T-cell (primary cell): ENCODE data around the gene CHI3L2. TPM values are rescaled to one million over a fixed set of nuclear protein-coding genes. Genes with fewer than 3 reads are reported as not detected.
A peak's percentile ranks its signal among the peaks of the same experiment; 100 is the strongest.

ENCODE experiments used
- ATAC-seq, 4 experiments: fragments of 200-7000 bp in 3 of 4; fragments of 150-1000 bp in 1 of 4; cut with Tn5 transposase; replicated peaks in 1 of 4; 1 replicate in 3 of 4; 2 replicates in 1 of 4; pipeline ENCODE4 v1.10.0; 2021; ENCODE audit warnings: moderate library complexity in 3 of 4, mild to moderate bottlenecking in 2 of 4, moderate number of reproducible peaks in 1 of 4
- CTCF ChIA-PET, 2 donors: fragments of 300-600 bp; sonication (Branson Sonifier 250); formaldehyde crosslinking; loops; one replicate each; lab custom pipeline; 2022; ENCODE audit warnings: antibody characterized with exemption in 2 of 2; lab: Charles Lee
- POLR2A ChIA-PET, 2 donors: fragments of 300-600 bp; sonication (Branson Sonifier 250); formaldehyde crosslinking; loops; one replicate each; lab custom pipeline; 2022; ENCODE audit warnings: antibody characterized with exemption in 2 of 2; lab: Charles Lee
- DNase-seq, 35 experiments: peaks; one replicate each; pipeline versions ENCODE4 v3.0.0 to v3.0.0-alpha.2; 2013 to 2023
- H3K27ac ChIP-seq: one replicate; pipeline ENCODE4 v1.5.1; 2013; ENCODE audit warnings: low read length
- H3K27me3 ChIP-seq, 2 experiments: replicated peaks in 1 of 2; 1 replicate in 1 of 2; 2 replicates in 1 of 2; pipeline versions ENCODE4 v1.6.1 to v1.7.0; 2013; ENCODE audit warnings: low read length in 1 of 2, mixed read lengths in 1 of 2; ENCODE audit not compliant: control insufficient read depth in 2 of 2, insufficient read depth in 2 of 2; ENCODE audit errors: extremely low read depth in 1 of 2
- H3K36me3 ChIP-seq, 2 donors: 1 replicate in 1 of 2; 2 replicates in 1 of 2; pipeline versions ENCODE4 v1.6.1 to v1.7.0; 2013; ENCODE audit warnings: low read length in 1 of 2; ENCODE audit not compliant: control insufficient read depth in 2 of 2, insufficient read depth in 1 of 2; ENCODE audit errors: extremely low read depth in 1 of 2
- H3K4me1 ChIP-seq, 2 experiments: 1 replicate in 1 of 2; 2 replicates in 1 of 2; pipeline versions ENCODE4 v1.6.1 to v1.7.0; 2013; ENCODE audit warnings: low read length in 2 of 2, mixed read lengths in 1 of 2; ENCODE audit not compliant: insufficient read depth in 2 of 2, control insufficient read depth in 1 of 2; ENCODE audit errors: extremely low read depth in 1 of 2
- H3K4me3 ChIP-seq, 2 donors: 1 replicate in 1 of 2; 2 replicates in 1 of 2; pipeline versions ENCODE4 v1.5.1 to v1.7.0; 2013; ENCODE audit warnings: mild to moderate bottlenecking in 2 of 2, low read length in 1 of 2, moderate library complexity in 1 of 2; ENCODE audit not compliant: control insufficient read depth in 1 of 2; ENCODE audit errors: extremely low read depth in 1 of 2
- H3K9me3 ChIP-seq: 2 replicates; pipeline ENCODE4 v1.7.0; 2013
- H3K27ac Mint-ChIP-seq, 2 donors: one replicate each; pipeline ENCODE4 v1.8.0; 2020 to 2021; ENCODE audit warnings: mild to moderate bottlenecking in 2 of 2, mixed read lengths in 2 of 2
- H3K27me3 Mint-ChIP-seq, 2 donors: one replicate each; pipeline ENCODE4 v1.8.0; 2021 to 2022; ENCODE audit warnings: mixed read lengths in 2 of 2
- H3K36me3 Mint-ChIP-seq: one replicate; pipeline ENCODE4 v1.8.0; 2021; ENCODE audit warnings: mixed read lengths
- H3K4me1 Mint-ChIP-seq, 3 donors: one replicate each; pipeline ENCODE4 v1.8.0; 2020 to 2022; ENCODE audit warnings: mixed read lengths in 3 of 3, mild to moderate bottlenecking in 1 of 3
- H3K4me3 Mint-ChIP-seq, 3 donors: one replicate each; pipeline ENCODE4 v1.8.0; 2020 to 2022; ENCODE audit warnings: mild to moderate bottlenecking in 3 of 3, mixed read lengths in 3 of 3, moderate library complexity in 3 of 3
- H3K9me3 Mint-ChIP-seq, 3 donors: one replicate each; pipeline ENCODE4 v1.8.0; 2020 to 2022; ENCODE audit warnings: mixed read lengths in 3 of 3
- WGBS: methylation state at CpG from one replicate; pipeline ENCODE4 v1.1.5; 2013; ENCODE audit warnings: missing lambda C conversion rate; ENCODE audit not compliant: insufficient coverage; 5-methylcytosine and 5-hydroxymethylcytosine counted together
- total RNA-seq, 35 experiments: library from RNA in 6 of 35; stranded (reverse) in 6 of 35; fragments of 120-200 nt in 1 of 35; gene quantifications; one replicate each; pipeline versions ENCODE4 v1.2.1 to v1.2.4 and lab custom pipeline; 2013 to 2026

The CHI3L2 gene
- total RNA-seq, 5 donors from 2014 or later (not counting 1 experiment from before 2014, with no cell fraction given): 3.6 to 28.1 (median 10.9) TPM

DNA sequence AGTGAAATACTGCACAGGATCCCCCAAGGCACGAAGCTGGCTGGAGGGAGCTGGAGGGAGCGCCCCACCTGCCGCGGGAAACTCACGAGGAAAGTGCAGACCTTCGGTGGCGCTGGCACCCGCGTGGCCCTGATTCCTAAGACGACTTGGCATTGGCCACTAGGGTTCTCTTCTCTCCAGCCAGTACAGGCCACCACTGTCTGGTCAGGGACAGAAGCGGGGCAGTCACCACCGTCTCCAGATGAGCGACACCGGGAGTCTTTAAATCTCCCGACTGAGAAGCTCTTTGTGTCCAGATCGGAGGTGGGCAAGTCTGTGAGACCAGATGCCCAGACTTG is 43.9 kb downstream of the CHI3L2 start:
- peak overlapping the region; percentile 28 to 75 for H3K4me3 ChIP-seq
- ChIA-PET POLR2A (interaction anchor here in 1 of 2 donors (0.6 kb wide), 1 partner anchor 23 kb away, joined by 3 read pairs; no protein-coding TSS in a partner anchor), CTCF (interaction anchor here in 1 of 2 donors (0.8 kb wide), 1 partner anchor 9 kb away, joined by 4 read pairs; no protein-coding TSS in a partner anchor)
- ATAC-seq (peak in 1 of 4 experiments; percentile 16), DNase-seq (no peak)
- no peak overlapping the region for H3K27ac ChIP-seq
- Mint-ChIP-seq H3K27ac (no peak overlapping the region), H3K4me1 (peaks cover 15 to 30% (median 24%) of the 10 kb centered on the region in 3 donors), H3K36me3 (peaks cover 1% of the 10 kb centered on the region), H3K4me3 (peak overlapping the region; percentile 49 to 66 (median 58)), H3K27me3 (peaks cover 19 to 25% of the 10 kb centered on the region in 2 donors), H3K9me3 (peaks cover 0 to 1% (median 0%) of the 10 kb centered on the region in 3 donors)
- WGBS: 45% methylated on average over 13 of the region's 16 CpGs
- peaks cover 9 to 15% of the 10 kb centered on the region in 2 experiments for H3K4me1 ChIP-seq
- H3K27me3 ChIP-seq: peaks cover 5 to 25% of the 10 kb centered on the region in 2 experiments
- no peaks in the 10 kb centered on the region for H3K9me3 ChIP-seq
- no peaks in the 10 kb centered on the region for H3K36me3 ChIP-seq

DNA sequence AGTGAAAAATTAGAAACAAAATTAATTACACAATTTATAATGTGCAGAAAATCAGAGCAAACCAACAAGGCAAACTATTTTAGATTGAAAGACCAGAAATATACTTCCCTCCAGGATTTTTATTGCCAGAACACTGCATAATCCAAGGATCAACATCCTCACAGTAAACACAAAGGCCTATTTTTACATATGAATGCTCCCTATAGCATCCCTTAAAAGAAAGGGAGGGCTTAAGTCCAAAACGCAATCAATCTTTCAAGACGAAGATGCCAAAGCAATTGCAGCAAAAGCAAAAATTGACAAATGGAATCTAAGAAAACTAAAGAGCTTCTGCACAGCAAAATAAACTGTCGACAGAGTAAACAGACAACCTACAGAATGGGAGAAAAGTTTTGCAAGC is 44.6 kb downstream of the CHI3L2 start:
- peak overlapping the region in 1 of 3 donors; percentile 66 for H3K4me3 Mint-ChIP-seq
- H3K27me3 ChIP-seq: peaks cover 5 to 21% of the 10 kb centered on the region in 2 experiments
- DNase-seq: no peak
- ChIA-PET POLR2A (interaction anchor here in 1 of 2 donors (0.6 kb wide), 2 partner anchors 22 to 134 kb away, joined by 3 to 5 read pairs; no protein-coding TSS in a partner anchor), CTCF (interaction anchor here in 1 of 2 donors (0.8 kb wide), 1 partner anchor 8 kb away, joined by 4 read pairs; no protein-coding TSS in a partner anchor)
- no CpG with 5 or more reads among the region's 3 CpGs for WGBS
- H3K4me3 ChIP-seq: no peak overlapping the region
- no peak overlapping the region for H3K27ac Mint-ChIP-seq
- H3K27me3 Mint-ChIP-seq: peaks cover 19 to 25% of the 10 kb centered on the region in 2 donors
- H3K9me3 Mint-ChIP-seq: no peaks in the 10 kb centered on the region
- H3K4me1 ChIP-seq: peaks cover 9 to 15% of the 10 kb centered on the region in 2 experiments
- H3K4me1 Mint-ChIP-seq: peaks cover 15 to 32% (median 24%) of the 10 kb centered on the region in 3 donors
- no peak for ATAC-seq
- no peak overlapping the region for H3K27ac ChIP-seq
- H3K9me3 ChIP-seq: no peaks in the 10 kb centered on the region
- H3K36me3 ChIP-seq: no peaks in the 10 kb centered on the region
- no peaks in the 10 kb centered on the region for H3K36me3 Mint-ChIP-seq

DNA sequence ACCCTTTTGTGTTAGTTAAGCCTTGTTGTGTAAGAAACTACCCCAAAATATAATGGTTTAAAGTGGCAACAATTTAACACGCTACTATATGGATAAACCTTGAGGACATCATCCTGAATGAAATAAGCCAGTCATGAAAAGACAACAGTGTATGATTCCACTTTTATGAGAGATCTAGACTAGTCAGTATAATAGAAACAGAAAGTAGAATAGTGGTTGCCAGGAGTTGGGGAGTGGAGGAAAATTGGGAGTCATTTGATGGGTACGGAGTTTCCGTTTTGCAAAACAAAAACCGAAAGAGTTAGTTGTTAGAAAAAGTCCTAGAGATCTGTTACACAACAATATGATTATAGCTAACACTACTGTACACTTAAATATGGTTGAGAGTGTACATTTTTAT is 47.1 kb downstream of the CHI3L2 start:
- Mint-ChIP-seq H3K27ac (peak overlapping the region; percentile 29 to 61), H3K4me1 (peaks cover 22 to 32% (median 32%) of the 10 kb centered on the region in 3 donors), H3K27me3 (peaks cover 19 to 25% of the 10 kb centered on the region in 2 donors), H3K4me3 (peak overlapping the region in 1 of 3 donors; percentile 15), H3K9me3 (peaks cover 0 to 9% (median 0%) of the 10 kb centered on the region in 3 donors), H3K36me3 (no peaks in the 10 kb centered on the region)
- ATAC-seq (no peak), DNase-seq (peak in 1 of 35 experiments; percentile 14)
- H3K27me3 ChIP-seq: peaks cover 5 to 16% of the 10 kb centered on the region in 2 experiments
- no peak overlapping the region for H3K4me3 ChIP-seq
- H3K27ac ChIP-seq: no peak overlapping the region
- H3K9me3 ChIP-seq: no peaks in the 10 kb centered on the region
- WGBS: no CpG with 5 or more reads among the region's 4 CpGs
- POLR2A ChIA-PET: interaction anchor here in 1 of 2 donors (0.6 kb wide), 1 partner anchor 1471 kb away, joined by 3 read pairs; no protein-coding TSS in a partner anchor
- H3K36me3 ChIP-seq: no peaks in the 10 kb centered on the region
- H3K4me1 ChIP-seq: peaks cover 9 to 15% of the 10 kb centered on the region in 2 experiments
- CTCF ChIA-PET: no interaction called here

DNA sequence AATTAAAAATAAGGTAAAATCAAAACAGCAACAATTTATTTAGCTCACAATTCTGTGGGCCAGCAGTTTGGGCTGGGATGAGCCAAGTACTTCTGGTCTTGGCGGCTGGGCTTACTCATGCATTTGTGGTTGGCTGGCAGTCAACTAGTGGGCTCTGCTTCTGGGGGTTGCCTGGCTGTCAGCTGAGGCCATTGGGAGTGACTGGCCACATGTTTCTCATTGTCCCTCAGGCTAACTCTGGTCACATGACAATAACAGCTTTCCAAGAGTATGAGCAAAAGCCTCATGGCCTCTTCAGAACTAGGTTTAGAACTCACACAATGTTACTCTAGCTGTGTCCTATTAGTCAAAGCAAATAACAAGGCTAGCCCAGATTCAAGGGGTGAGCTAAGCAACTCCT is 47.6 kb downstream of the CHI3L2 start:
- no peak for DNase-seq
- peak overlapping the region in 1 of 2 donors; percentile 29 for H3K27ac Mint-ChIP-seq
- H3K4me1 Mint-ChIP-seq: peaks cover 22 to 32% (median 32%) of the 10 kb centered on the region in 3 donors

DNA sequence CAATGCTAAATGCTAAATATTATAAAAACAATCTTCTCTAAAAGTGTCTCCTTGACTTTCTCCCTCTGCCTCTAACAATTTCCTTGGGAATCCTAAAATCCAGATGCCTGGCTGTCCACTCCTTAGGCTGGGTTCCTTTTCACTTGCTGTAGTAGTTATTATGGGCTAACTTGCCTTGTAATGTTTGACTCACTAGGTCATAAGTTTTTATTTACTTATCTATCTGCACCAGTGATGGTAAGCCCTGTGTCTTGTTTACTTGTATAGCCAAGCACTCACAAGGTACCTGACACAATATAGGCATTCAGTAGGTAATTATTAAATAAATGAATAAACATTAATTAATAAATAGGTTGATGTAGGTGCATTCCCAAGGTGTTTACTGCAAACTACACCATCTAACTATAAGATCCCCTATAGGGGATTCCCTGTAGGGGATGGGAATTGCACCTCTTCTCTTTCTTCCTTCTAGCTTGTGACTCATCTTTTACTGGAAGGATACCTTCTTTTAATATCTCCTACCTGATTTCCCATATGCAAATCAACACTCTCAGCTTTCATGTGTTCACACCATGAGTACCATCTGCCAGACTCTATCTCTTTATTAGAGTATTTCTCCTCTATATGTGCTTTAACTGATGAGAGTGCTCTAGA is 48.4 kb downstream of the CHI3L2 start:
- ChIA-PET POLR2A (interaction anchor here in 1 of 2 donors (0.6 kb wide), 1 partner anchor 143 kb away, joined by 6 read pairs; no protein-coding TSS in a partner anchor), CTCF (no interaction called here)
- Histone ChIP-seq H3K36me3 (no peaks in the 10 kb centered on the region), H3K27me3 (peaks cover 5 to 8% of the 10 kb centered on the region in 2 experiments), H3K4me1 (peaks cover 7 to 10% of the 10 kb centered on the region in 2 experiments), H3K27ac (no peak overlapping the region), H3K4me3 (no peak overlapping the region), H3K9me3 (no peaks in the 10 kb centered on the region)
- Mint-ChIP-seq H3K9me3 (peaks cover 0 to 9% (median 0%) of the 10 kb centered on the region in 3 donors), H3K36me3 (no peaks in the 10 kb centered on the region), H3K27me3 (peaks cover 18% of the 10 kb centered on the region in 2 donors), H3K4me1 (peaks cover 18 to 30% (median 29%) of the 10 kb centered on the region in 3 donors), H3K4me3 (no peak overlapping the region), H3K27ac (no peak overlapping the region)
- no peak for DNase-seq
- no peak for ATAC-seq

More for the DNA sequence above, 47.6 kb downstream of the CHI3L2 start:
- WGBS: 50% methylated on average over 1 of the region's 1 CpG
- H3K27ac ChIP-seq: no peak overlapping the region
- ATAC-seq: no peak
- Mint-ChIP-seq H3K36me3 (no peaks in the 10 kb centered on the region), H3K9me3 (peaks cover 0 to 9% (median 0%) of the 10 kb centered on the region in 3 donors), H3K4me3 (peak overlapping the region in 1 of 3 donors; percentile 13), H3K27me3 (peaks cover 19 to 25% of the 10 kb centered on the region in 2 donors)
- H3K9me3 ChIP-seq: no peaks in the 10 kb centered on the region
- CTCF ChIA-PET: no interaction called here
- peaks cover 5 to 16% of the 10 kb centered on the region in 2 experiments for H3K27me3 ChIP-seq
- H3K4me1 ChIP-seq: peaks cover 9 to 15% of the 10 kb centered on the region in 2 experiments
- H3K4me3 ChIP-seq: no peak overlapping the region
- POLR2A ChIA-PET: interaction anchor here in 1 of 2 donors (0.6 kb wide), 2 partner anchors 142 to 1472 kb away, joined by 3 to 6 read pairs; no protein-coding TSS in a partner anchor
- no peaks in the 10 kb centered on the region for H3K36me3 ChIP-seq

DNA sequence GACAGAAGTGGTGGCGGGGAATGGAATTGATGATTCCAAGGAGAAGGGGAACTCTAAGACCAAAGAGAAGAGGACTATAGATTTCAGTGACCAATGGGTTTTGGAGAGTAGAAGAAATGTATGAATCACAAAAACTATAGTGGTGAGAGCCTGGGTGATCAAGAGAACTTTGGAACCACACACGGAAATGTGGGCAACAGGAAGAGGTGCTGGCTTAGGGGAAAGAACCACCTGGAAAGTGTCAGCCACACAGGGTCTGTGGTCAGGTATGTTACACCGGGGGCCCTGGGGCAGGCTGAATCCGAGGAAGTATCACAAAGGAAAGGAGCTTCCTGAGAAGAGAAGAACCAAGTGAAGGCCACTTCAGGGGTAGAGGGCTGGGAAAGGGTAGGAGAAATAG is 51.6 kb downstream of the CHI3L2 start:
- no peaks in the 10 kb centered on the region for H3K36me3 Mint-ChIP-seq
- H3K9me3 ChIP-seq: no peaks in the 10 kb centered on the region
- ChIA-PET CTCF (no interaction called here), POLR2A (no interaction called here)
- no peak overlapping the region for H3K27ac ChIP-seq
- peaks cover 8 to 21% (median 20%) of the 10 kb centered on the region in 3 donors for H3K4me1 Mint-ChIP-seq
- 74% methylated on average over 4 of the region's 4 CpGs for WGBS
- H3K27ac Mint-ChIP-seq: no peak overlapping the region
- peaks cover 0 to 9% (median 0%) of the 10 kb centered on the region in 3 donors for H3K9me3 Mint-ChIP-seq
- no peaks in the 10 kb centered on the region for H3K36me3 ChIP-seq
- ATAC-seq (no peak), DNase-seq (no peak)
- no peaks in the 10 kb centered on the region for H3K27me3 Mint-ChIP-seq
- no peak overlapping the region for H3K4me3 Mint-ChIP-seq
- H3K27me3 ChIP-seq: no peaks in the 10 kb centered on the region
- H3K4me3 ChIP-seq: no peak overlapping the region
- H3K4me1 ChIP-seq: peaks cover 0 to 3% of the 10 kb centered on the region in 2 experiments
